ENCODE data around the gene STK11IP. TPM values are rescaled to one million over a fixed set of nuclear protein-coding genes. Genes with fewer than 3 reads are reported as not detected.

The STK11IP gene, protein sequence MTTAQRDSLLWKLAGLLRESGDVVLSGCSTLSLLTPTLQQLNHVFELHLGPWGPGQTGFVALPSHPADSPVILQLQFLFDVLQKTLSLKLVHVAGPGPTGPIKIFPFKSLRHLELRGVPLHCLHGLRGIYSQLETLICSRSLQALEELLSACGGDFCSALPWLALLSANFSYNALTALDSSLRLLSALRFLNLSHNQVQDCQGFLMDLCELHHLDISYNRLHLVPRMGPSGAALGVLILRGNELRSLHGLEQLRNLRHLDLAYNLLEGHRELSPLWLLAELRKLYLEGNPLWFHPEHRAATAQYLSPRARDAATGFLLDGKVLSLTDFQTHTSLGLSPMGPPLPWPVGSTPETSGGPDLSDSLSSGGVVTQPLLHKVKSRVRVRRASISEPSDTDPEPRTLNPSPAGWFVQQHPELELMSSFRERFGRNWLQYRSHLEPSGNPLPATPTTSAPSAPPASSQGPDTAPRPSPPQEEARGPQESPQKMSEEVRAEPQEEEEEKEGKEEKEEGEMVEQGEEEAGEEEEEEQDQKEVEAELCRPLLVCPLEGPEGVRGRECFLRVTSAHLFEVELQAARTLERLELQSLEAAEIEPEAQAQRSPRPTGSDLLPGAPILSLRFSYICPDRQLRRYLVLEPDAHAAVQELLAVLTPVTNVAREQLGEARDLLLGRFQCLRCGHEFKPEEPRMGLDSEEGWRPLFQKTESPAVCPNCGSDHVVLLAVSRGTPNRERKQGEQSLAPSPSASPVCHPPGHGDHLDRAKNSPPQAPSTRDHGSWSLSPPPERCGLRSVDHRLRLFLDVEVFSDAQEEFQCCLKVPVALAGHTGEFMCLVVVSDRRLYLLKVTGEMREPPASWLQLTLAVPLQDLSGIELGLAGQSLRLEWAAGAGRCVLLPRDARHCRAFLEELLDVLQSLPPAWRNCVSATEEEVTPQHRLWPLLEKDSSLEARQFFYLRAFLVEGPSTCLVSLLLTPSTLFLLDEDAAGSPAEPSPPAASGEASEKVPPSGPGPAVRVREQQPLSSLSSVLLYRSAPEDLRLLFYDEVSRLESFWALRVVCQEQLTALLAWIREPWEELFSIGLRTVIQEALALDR
- total RNA-seq (2016; rRNA removed; fragmentation: Illumina TruSeq; extraction: Trizol), result 5.6 and 12.8 TPM in 2 replicates
- total RNA-seq (2016; cell fraction: cytosol; rRNA removed; fragmentation: Illumina TruSeq; extraction: Trizol; ENCODE audit: low read depth), result 3.5 and 4.7 TPM in 2 replicates
- total RNA-seq (2016; cell fraction: insoluble cytoplasmic fraction; rRNA removed; fragmentation: Illumina TruSeq; extraction: Trizol), result 5.0 and 14.2 TPM in 2 replicates
- 2.7 and 3.2 TPM in 2 replicates for total RNA-seq (2016; cell fraction: membrane; rRNA removed; fragmentation: Illumina TruSeq; extraction: Trizol)
- total RNA-seq (2016; cell fraction: nucleus; rRNA removed; fragmentation: Illumina TruSeq; extraction: Trizol), result 20.7 and 21.9 TPM in 2 replicates
- 24.0 and 30.2 TPM in 2 replicates for polyA plus RNA-seq (2011; rRNA removed)
- 5.6 and 8.5 TPM in 2 replicates for polyA plus RNA-seq (2011; cell fraction: cytosol; rRNA removed)
- polyA plus RNA-seq (2011; cell fraction: nucleus; rRNA removed), result 272 and 337 TPM in 2 replicates
- polyA plus RNA-seq (2012), result 18.1 and 20.5 TPM in 2 replicates
- polyA plus RNA-seq (2016; cell fraction: cytosol; fragmentation: Illumina TruSeq; extraction: Trizol; ENCODE audit: low read depth), result 0.70 and 0.72 TPM in 2 replicates
- polyA plus RNA-seq (2016; cell fraction: insoluble cytoplasmic fraction; fragmentation: Illumina TruSeq; extraction: Trizol; ENCODE audit: low read depth), result 3.7 and 5.6 TPM in 2 replicates
- polyA plus RNA-seq (2016; cell fraction: membrane; fragmentation: Illumina TruSeq; extraction: Trizol; ENCODE audit: low read depth), result 1.2 TPM in 2 replicates
- polyA plus RNA-seq (2016; cell fraction: nucleus; fragmentation: Illumina TruSeq; extraction: Trizol; ENCODE audit: insufficient read depth, low read depth), result 44.8 and 52.7 TPM in 2 replicates
- polyA minus RNA-seq (2011; rRNA and poly(A)+ RNA removed; ENCODE audit: low replicate concordance), result 23.0 and 45.7 TPM in 2 replicates
- 8.2 and 10.4 TPM in 2 replicates for polyA minus RNA-seq (2011; cell fraction: cytosol; rRNA and poly(A)+ RNA removed)
- polyA minus RNA-seq (2011; cell fraction: nucleus; rRNA and poly(A)+ RNA removed), result 52.1 and 52.7 TPM in 2 replicates
- percentile 53 among the genes with signal in this experiment for Bru-seq, nascent RNA
- BruChase-seq, experiment 1, labeled RNA remaining after a 6-hour chase, result percentile 69 among the genes with signal in this experiment
- BruChase-seq, experiment 2, labeled RNA remaining after a 2-hour chase, result percentile 59 among the genes with signal in this experiment
- long read RNA-seq, experiment 1, partial matches to known transcripts, result 6 of 7 reads
- long read RNA-seq, experiment 1, other reads (novel, unspliced or antisense), result 1 of 7 reads
- long read RNA-seq, experiment 2, partial matches to known transcripts, result 21 of 29 reads
- long read RNA-seq, experiment 2, other reads (novel, unspliced or antisense), result 7 of 29 reads

DNA sequence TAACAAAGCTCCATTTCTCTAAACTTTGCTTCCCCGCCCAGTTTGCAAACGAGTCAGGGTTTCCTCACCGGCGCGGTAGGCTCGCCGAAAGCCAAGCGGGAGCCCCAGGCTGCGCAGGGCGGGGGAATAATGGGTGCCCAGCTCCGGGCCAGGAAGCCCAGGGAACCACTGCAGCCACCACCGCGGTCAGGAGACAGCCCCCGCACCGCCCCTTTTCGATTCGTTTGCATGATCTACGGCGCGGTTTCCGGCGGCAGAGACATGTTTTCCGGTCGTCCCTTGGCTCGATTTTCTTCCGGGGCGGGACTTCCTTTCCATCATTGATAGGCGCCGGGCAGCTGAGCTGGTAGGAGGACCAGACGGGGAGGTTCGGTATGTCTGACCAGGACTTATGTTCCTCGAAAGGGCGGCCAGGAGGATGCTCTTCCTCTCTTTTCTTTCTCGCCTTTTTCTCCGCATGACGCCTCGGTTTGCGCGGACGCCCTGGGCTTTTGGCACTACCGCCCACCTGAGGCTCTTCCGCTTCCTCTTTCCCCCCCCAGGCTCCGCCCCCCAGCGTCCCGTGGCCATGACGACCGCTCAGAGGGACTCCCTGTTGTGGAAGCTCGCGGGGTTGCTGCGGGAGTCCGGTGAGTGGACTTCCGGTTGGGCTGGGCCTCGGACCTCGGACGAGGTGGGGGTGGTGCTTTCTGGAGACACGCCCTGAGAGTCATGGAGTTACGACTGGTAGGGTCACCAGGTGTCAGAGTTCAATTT, at the start of gene STK11IP:
Gene STK11IP, plus strand, starts transcription at position 306 of the 756 bp plus-strand sequence. Its CDS starts 263 bp downstream, at position 569.
- H3K9ac ChIP-seq (ENCODE audit: insufficient read depth, low read depth, low read length), result peak within 1 kb of the TSS; percentile 95
- WGBS (ENCODE audit: low lambda C conversion rate), result under 1% methylated on average over 48 of the region's 57 CpGs
- ATAC-seq (peak; percentile 96), FAIRE-seq (peak; percentile 97), DNase-seq (ENCODE audit: low spot score) (peak; percentile 99)
- CTCF ChIA-PET (ENCODE audit: low intra/inter-chr PET ratio, low total read pairs), result interaction anchor here (1.3 to 2.3 kb wide), 2 partner anchors 45 to 56 kb away, joined by 7 to 12 read pairs; no protein-coding TSS in a partner anchor
- H3K4me2 ChIP-seq (ENCODE audit: low read depth, low read length), result peak within 1 kb of the TSS; percentile 98
- no TSS peak for BruUV-seq (replicated peaks)
- H2AFZ ChIP-seq (ENCODE audit: low read length), result peak within 1 kb of the TSS; percentile 97
- no peaks in the 10 kb centered on the region for H3K9me3 ChIP-seq (ENCODE audit: low read length)
- H3K4me3 ChIP-seq (replicated peaks in 1 of 3; ENCODE audit: insufficient read depth in 1 of 3, low read depth in 2 of 3, low read length in 3 of 3), result peak within 1 kb of the TSS; percentile 72 to 91 (median 81)
- peaks cover 6% of the 10 kb centered on the region for H3K79me2 ChIP-seq (ENCODE audit: insufficient read depth, low read length)
- H3K27ac ChIP-seq (ENCODE audit: extremely low read length, insufficient read depth, low read length), result peak within 1 kb of the TSS; percentile 95
- intact Hi-C loops (cut with micrococcal nuclease; ENCODE audit: unreplicated experiment), result loop anchor here (1.0 to 5.0 kb wide), 5 partner anchors 20 to 210 kb away; partner anchors contain the start of genes CHPF, DNPEP and GMPPA
- no peaks in the 10 kb centered on the region; a peak in 1 of 5 replicates for H3K27me3 ChIP-seq (ENCODE audit: control insufficient read depth in 1 of 2, insufficient read depth in 2 of 2, low read length in 2 of 2)
- in situ Hi-C loops (cut with HindIII; ENCODE audit: extremely low pct_ligation_motif_present, low pct_unique_long_range_greater_than_20kb), result loop anchor here (5.0 kb wide), 1 partner anchor 35 kb away; no protein-coding TSS in a partner anchor
- POLR2A ChIA-PET, result interaction anchor here (0.7 to 7.6 kb wide), 16 partner anchors 9 to 348 kb away, joined by 3 to 150 read pairs (median 14); partner anchors contain the start of genes CHPF, DNPEP, GMPPA and INHA
- peaks cover 9 to 15% of the 10 kb centered on the region in 2 experiments; a peak in 4 of 5 replicates for H3K36me3 ChIP-seq (replicated peaks in 1 of 2; ENCODE audit: control insufficient read depth in 1 of 2, insufficient read depth in 2 of 2, low read length in 2 of 2)
- H4K20me1 ChIP-seq (ENCODE audit: insufficient read depth, low read length), result no peaks in the 10 kb centered on the region
- H3K4me1 ChIP-seq (ENCODE audit: insufficient read depth, low read length), result peaks cover 53% of the 10 kb centered on the region
- TF ChIP-seq NFYC (CRISPR knock-in tag; IDR thresholded peaks at IDR 0.05), result peak; percentile 60
- no peak; the same call in 1 of the 2 replicates for TF ChIP-seq SSRP1 (CRISPR knock-in tag; IDR thresholded peaks at IDR 0.05)
- TF ChIP-seq ZNF713 (CRISPR knock-in tag; IDR thresholded peaks at IDR 0.05), result no peak; the same call in 1 of the 2 replicates
- TF ChIP-seq ZNF263 (CRISPR knock-in tag; IDR thresholded peaks at IDR 0.05), result peak; percentile 86
- peak; percentile 93; the same call in 1 of the 2 replicates for TF ChIP-seq ZSCAN31 (CRISPR knock-in tag; IDR thresholded peaks at IDR 0.05; ENCODE audit: low read depth)
- TF ChIP-seq NR3C1 (CRISPR knock-in tag; IDR thresholded peaks at IDR 0.05), result no peak
- TF ChIP-seq ZNF564 (CRISPR knock-in tag; IDR thresholded peaks at IDR 0.05), result peak; percentile 90
- TF ChIP-seq SP4 (CRISPR knock-in tag; IDR thresholded peaks at IDR 0.05), result peak; percentile 95
- peak; percentile 46 for TF ChIP-seq ZNF883 (CRISPR knock-in tag; IDR thresholded peaks at IDR 0.05; ENCODE audit: not compliant biosample characterization)
- TF ChIP-seq MAFK (conservative IDR thresholded peaks at IDR 0.05 in 1 of 2, IDR thresholded peaks at IDR 0.05 in 1 of 2; ENCODE audit: low read length in 2 of 2), result no peak
- TF ChIP-seq ZNF136 (CRISPR knock-in tag; IDR thresholded peaks at IDR 0.05; ENCODE audit: low read depth), result 0 out of 2 replicates have a peak, but pooled peaks have one; percentile 64
- TF ChIP-seq ZFX (CRISPR knock-in tag; IDR thresholded peaks at IDR 0.05; ENCODE audit: low read depth), result peak; percentile 60
- TF ChIP-seq KAT2B (IDR thresholded peaks at IDR 0.05; ENCODE audit: borderline replicate concordance, low read depth, low read length), result no peak
- peak; percentile 36; the same call in 1 of the 2 replicates for TF ChIP-seq ZBTB20 (CRISPR knock-in tag; IDR thresholded peaks at IDR 0.05; ENCODE audit: borderline replicate concordance, low read depth)
- TF ChIP-seq NR1H2 (CRISPR knock-in tag; IDR thresholded peaks at IDR 0.05; ENCODE audit: borderline replicate concordance, low read depth), result no peak

Measured in HepG2 (cell line).